ENCODE measurements around the gene RPL28.
A peak's percentile ranks its signal among the peaks of the same experiment; 100 is the strongest.
"Not testable (repeated sequence)": the region's sequence is repeated elsewhere in the genome, so short reads cannot be mapped to it uniquely, and the experiment has no call there.

The RPL28 gene

DNA sequence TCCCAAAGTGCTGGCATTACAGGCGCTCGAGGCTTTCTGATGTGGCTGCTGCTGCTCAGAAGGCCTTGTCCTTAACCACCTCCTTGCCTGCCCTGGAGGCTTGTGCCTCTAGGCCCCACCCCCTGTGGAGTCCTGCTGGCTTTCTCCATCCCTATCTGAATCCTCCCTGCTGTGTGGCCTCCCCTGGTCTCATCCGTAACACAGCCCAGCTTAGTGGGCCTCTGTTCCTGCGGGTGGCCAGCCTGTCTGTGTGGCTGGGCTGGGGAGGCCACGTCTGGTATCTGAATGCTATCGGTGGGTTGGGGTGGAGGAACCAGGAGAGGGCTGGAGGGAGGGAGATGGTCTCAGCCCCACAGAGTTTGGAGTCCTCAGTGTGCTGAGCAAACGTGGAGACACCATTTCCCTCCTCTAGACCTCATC lies 4.7 kb downstream of the RPL28 start:
- Mint-ChIP-seq H3K36me3 (peaks cover 49% of the 10 kb centered on the region), H3K27me3 (no peaks in the 10 kb centered on the region), H3K4me1 (peaks cover 46% of the 10 kb centered on the region), H3K4me3 (no peak overlapping the region), H3K9me3 (no peaks in the 10 kb centered on the region), H3K27ac (no peak overlapping the region)
- DNase-seq = no peak
- CTCF ChIA-PET = interaction anchor here (1.0 kb wide), 1 partner anchor 89 kb away, joined by 3 read pairs; no protein-coding TSS in a partner anchor

- peaks cover 42% of the 10 kb centered on the region for H3K36me3 Mint-ChIP-seq
- no peak overlapping the region for H3K27ac Mint-ChIP-seq
- CTCF ChIA-PET = no interaction called here
- H3K4me3 Mint-ChIP-seq = no peak overlapping the region
- no peaks in the 10 kb centered on the region for H3K9me3 Mint-ChIP-seq
- H3K27me3 Mint-ChIP-seq = no peaks in the 10 kb centered on the region
- no peak for DNase-seq
- peaks cover 44% of the 10 kb centered on the region for H3K4me1 Mint-ChIP-seq
Measured at GRCh38 chr19:55391191-55391670, 5.5 kb downstream of the RPL28 start.

GRCh38 chr19:55391702-55392615 lies 6.2 kb downstream of the RPL28 start:
- no peak overlapping the region for H3K27ac Mint-ChIP-seq
- peaks cover 38% of the 10 kb centered on the region for H3K4me1 Mint-ChIP-seq
- no peak for DNase-seq
- H3K4me3 Mint-ChIP-seq = no peak overlapping the region
- H3K36me3 Mint-ChIP-seq = peaks cover 35% of the 10 kb centered on the region
- no peaks in the 10 kb centered on the region for H3K9me3 Mint-ChIP-seq
- CTCF ChIA-PET = no interaction called here
- no peaks in the 10 kb centered on the region for H3K27me3 Mint-ChIP-seq

GRCh38 chr19:55392820-55393761 lies 7.4 kb downstream of the RPL28 start:
- H3K27ac Mint-ChIP-seq = no peak overlapping the region
- H3K27me3 Mint-ChIP-seq = no peaks in the 10 kb centered on the region
- H3K9me3 Mint-ChIP-seq = no peaks in the 10 kb centered on the region
- DNase-seq = no peak
- peaks cover 24% of the 10 kb centered on the region for H3K36me3 Mint-ChIP-seq
- H3K4me3 Mint-ChIP-seq = no peak overlapping the region
- peaks cover 30% of the 10 kb centered on the region for H3K4me1 Mint-ChIP-seq
- CTCF ChIA-PET = no interaction called here

- Mint-ChIP-seq H3K27ac (peak overlapping the region; percentile 72), H3K4me1 (peaks cover 28% of the 10 kb centered on the region), H3K27me3 (no peaks in the 10 kb centered on the region), H3K36me3 (peaks cover 28% of the 10 kb centered on the region), H3K9me3 (no peaks in the 10 kb centered on the region), H3K4me3 (no peak overlapping the region)
- CTCF ChIA-PET = interaction anchor here (1.5 kb wide), 1 partner anchor 20 kb away, joined by 3 read pairs; no protein-coding TSS in a partner anchor
- DNase-seq = no peak
Measured at GRCh38 chr19:55398200-55398925, 12.6 kb downstream of the RPL28 start.

DNA sequence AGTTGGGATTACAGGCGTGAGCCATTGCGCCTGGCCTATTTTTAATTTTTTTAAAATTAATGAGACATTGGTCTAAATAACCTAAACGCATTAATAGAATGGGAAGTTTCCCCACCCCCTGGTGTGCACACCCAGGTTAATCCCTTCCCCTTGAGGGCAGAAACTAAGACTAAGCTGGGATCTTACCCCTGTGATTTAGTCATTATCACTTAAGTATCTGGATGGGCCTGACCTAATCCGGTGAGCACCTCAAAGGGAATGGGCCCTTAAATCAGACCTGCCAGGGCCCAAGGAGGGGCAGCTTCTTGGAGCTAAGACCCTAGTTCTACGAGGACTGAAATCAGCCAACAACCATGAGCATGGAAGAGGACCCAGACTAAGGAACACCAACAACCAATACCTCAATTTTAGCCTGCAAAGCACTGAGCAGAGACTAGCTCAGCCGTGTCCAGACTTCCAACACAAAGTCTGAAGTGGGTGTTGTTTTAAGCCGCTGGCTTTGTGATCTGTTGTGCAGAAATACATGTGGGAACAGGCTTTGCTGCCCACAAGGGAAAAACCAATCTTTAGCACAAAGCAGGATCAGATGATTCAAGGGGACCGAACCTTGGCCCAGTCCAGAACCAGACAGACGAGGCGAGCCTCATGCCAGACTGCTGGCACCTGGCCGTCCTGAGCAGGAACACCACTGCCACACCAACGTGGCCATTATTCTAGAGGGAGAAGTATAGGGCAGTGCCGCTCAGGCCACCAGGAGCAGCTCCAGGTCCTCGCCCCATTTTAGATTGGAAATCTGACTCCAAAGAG lies 14.8 kb downstream of the RPL28 start:
- H3K4me1 Mint-ChIP-seq = peaks cover 40% of the 10 kb centered on the region
- H3K27me3 Mint-ChIP-seq = no peaks in the 10 kb centered on the region
- peaks cover 40% of the 10 kb centered on the region for H3K36me3 Mint-ChIP-seq
- CTCF ChIA-PET = no interaction called here
- H3K4me3 Mint-ChIP-seq = no peak overlapping the region
- peak overlapping the region; percentile 54 for H3K27ac Mint-ChIP-seq
- no peaks in the 10 kb centered on the region for H3K9me3 Mint-ChIP-seq
- DNase-seq = no peak

GRCh38 chr19:55401390-55401789 lies 15.7 kb downstream of the RPL28 start:
- H3K4me3 Mint-ChIP-seq, DNase-seq, H3K27me3 Mint-ChIP-seq, H3K27ac Mint-ChIP-seq, CTCF ChIA-PET, H3K9me3 Mint-ChIP-seq: not testable (repeated sequence)
- Mint-ChIP-seq H3K4me1 (peaks cover 49% of the 10 kb centered on the region), H3K36me3 (peaks cover 49% of the 10 kb centered on the region)

DNA sequence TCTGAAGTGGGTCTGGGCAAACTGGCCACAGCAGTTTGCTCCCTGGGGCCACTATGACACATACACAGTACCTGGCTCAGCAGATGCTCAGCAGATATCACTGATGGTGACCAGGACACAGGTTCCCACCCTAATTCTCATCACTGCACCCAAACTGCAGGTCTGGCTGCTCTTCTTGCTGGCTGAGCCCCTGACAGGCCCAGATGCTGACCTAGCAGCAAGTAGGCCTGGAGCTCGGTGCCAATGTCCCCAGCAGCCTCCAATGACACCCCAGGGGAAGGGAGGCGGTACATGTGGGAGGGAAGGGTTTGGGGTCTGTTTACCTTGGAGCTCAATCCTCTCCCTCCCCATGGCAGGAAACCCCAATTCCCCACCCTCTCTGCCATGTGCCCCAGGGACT lies 16.8 kb downstream of the RPL28 start:
- H3K27me3 Mint-ChIP-seq = no peaks in the 10 kb centered on the region
- H3K4me1 Mint-ChIP-seq = peaks cover 51% of the 10 kb centered on the region
- no peak overlapping the region for H3K4me3 Mint-ChIP-seq
- H3K27ac Mint-ChIP-seq = no peak overlapping the region
- DNase-seq = no peak
- CTCF ChIA-PET = interaction anchor here (0.5 kb wide), 1 partner anchor 272 kb away, joined by 3 read pairs; no protein-coding TSS in a partner anchor
- no peaks in the 10 kb centered on the region for H3K9me3 Mint-ChIP-seq
- H3K36me3 Mint-ChIP-seq = peaks cover 53% of the 10 kb centered on the region

DNA sequence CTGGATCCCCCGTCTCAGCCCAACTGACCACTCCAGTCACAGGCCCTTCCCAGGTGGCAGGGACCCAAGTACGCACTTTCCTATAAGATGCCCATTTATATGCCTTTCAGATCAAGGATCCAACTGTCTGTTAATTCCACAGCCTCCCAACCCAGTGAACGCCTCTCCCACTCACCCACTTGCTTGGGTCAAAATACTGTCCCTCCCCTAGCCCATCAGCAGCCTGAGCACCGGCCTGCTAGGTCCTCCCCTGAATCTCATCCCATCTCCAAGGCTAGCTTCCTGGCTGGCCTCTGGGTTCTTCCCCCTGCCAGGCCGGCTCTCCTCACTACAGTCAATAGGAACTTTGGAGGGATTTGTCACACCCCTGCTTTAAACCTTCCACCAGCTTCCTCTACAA lies 19.9 kb downstream of the RPL28 start:
- Mint-ChIP-seq H3K9me3 (peaks cover 13% of the 10 kb centered on the region), H3K4me1 (peaks cover 53% of the 10 kb centered on the region), H3K27me3 (peaks cover 12% of the 10 kb centered on the region), H3K36me3 (peaks cover 58% of the 10 kb centered on the region), H3K4me3 (peak overlapping the region; percentile 95), H3K27ac (peak overlapping the region; percentile 86)
- DNase-seq = no peak
- CTCF ChIA-PET = no interaction called here

DNA sequence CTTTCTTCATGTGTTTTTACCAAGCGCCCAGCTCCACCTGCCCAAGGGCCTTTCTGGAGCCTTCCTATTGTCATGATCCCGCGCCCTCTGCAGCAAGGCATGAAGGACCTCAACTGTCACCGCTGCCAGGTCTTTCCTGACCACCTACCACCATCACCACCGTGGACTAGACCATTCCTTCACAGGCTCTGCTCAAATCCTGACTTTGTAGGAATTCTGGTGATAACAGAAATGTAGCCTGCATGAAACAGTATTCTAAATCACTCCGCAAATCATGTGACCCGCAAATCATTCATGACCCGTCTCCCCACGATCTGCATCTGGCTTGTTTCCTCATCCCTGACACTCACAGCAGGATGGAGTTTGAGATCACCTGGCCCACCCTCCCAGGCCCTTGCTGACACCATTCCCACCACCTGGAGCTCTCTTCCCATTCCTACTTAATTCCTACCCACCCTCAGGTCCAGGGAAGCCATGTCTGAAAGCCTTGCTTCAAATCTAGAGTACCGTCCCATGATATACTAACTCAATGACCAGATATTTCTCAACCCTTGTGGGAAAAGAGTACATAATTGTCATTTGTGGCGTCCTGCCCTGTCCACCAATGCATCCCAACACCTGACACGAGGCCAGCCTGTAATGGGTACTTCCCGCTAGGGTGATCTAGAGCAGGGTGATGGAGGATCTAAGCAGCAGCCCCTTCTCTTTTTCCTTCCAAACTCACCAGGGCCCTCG lies 20.5 kb downstream of the RPL28 start:
- CTCF ChIA-PET = interaction anchor here (1.0 kb wide), 1 partner anchor 48 kb away, joined by 3 read pairs; no protein-coding TSS in a partner anchor
- peaks cover 18% of the 10 kb centered on the region for H3K27me3 Mint-ChIP-seq

DNA sequence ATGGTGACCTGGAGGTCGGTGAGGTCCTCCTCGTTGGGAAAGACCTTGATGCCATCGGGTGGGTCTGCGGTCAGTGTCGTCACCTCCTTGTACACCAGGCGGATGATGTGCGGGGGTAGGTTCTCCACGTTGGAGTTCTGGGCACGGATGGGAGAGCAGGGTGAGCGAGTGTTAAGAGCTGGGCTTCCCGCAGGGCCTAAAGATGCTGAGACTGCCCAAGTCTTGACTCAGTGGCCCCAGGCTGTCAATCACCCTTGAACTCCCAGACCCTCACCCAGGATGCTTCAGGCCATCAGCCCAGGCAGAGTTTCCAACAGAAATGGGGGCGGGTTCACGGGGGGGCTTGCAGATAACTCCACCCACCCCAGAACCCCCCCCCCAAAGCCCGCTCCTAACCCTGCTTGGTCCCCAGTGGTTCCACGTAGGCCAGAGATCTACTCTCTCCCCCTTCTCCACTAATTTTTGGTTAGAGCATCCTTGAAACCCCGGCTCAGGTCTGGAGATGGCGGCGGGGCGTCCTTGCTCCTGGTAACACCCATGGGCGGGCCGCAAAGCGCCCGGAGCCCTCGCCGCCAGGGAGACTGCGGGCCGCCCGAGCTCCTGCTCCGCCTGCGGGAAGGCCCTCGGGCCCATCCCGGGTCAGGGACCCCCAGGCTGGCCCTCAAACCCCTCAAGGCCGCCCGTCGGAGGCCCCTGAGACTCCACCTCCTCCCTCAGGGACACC lies 21.3 kb downstream of the RPL28 start:
- peaks cover 13% of the 10 kb centered on the region for H3K9me3 Mint-ChIP-seq
- H3K4me3 Mint-ChIP-seq = peak overlapping the region; percentile 95
- CTCF ChIA-PET = interaction anchor here (1.0 kb wide), 1 partner anchor 47 kb away, joined by 3 read pairs; no protein-coding TSS in a partner anchor
- no peak for DNase-seq
- H3K36me3 Mint-ChIP-seq = peaks cover 50% of the 10 kb centered on the region
- peaks cover 20% of the 10 kb centered on the region for H3K27me3 Mint-ChIP-seq
- peak overlapping the region; percentile 86 for H3K27ac Mint-ChIP-seq
- peaks cover 50% of the 10 kb centered on the region for H3K4me1 Mint-ChIP-seq

More for the DNA sequence above, 20.5 kb downstream of the RPL28 start:
- Mint-ChIP-seq H3K4me3 (peak overlapping the region; percentile 95), H3K9me3 (peaks cover 13% of the 10 kb centered on the region), H3K36me3 (peaks cover 53% of the 10 kb centered on the region), H3K4me1 (peaks cover 53% of the 10 kb centered on the region), H3K27ac (peak overlapping the region; percentile 86)
- no peak for DNase-seq

- CTCF ChIA-PET = not testable (repeated sequence)
- Mint-ChIP-seq H3K27ac (peak within 1 kb of the TSS; percentile 98), H3K9me3 (peaks cover 13% of the 10 kb centered on the region)
Measured at GRCh38 chr19:55407550-55407799, 21.7 kb downstream of the RPL28 start, which contains the start of gene UBE2S. TSS of gene UBE2S (minus strand) at chr19:55407788. CDS start at chr19:55407589, 199 bp downstream.

More at GRCh38 chr19:55407550-55407799, 21.7 kb downstream of the RPL28 start, which contains the start of gene UBE2S:
- Mint-ChIP-seq H3K4me3 (peak within 1 kb of the TSS; percentile 95), H3K4me1 (peaks cover 49% of the 10 kb centered on the region), H3K36me3 (peaks cover 45% of the 10 kb centered on the region), H3K27me3 (peaks cover 20% of the 10 kb centered on the region)
- DNase-seq = not testable (repeated sequence)

All from activated naive CD4-positive, alpha-beta T cell treated with anti-CD3 and anti-CD28 coated beads, Interleukin-2, amount 10 ng/mL, durations not matched to agents 7 days and 5 days (primary cell).